ENCODE results near the gene TMEM63B.

TMEM63B gene

DNA sequence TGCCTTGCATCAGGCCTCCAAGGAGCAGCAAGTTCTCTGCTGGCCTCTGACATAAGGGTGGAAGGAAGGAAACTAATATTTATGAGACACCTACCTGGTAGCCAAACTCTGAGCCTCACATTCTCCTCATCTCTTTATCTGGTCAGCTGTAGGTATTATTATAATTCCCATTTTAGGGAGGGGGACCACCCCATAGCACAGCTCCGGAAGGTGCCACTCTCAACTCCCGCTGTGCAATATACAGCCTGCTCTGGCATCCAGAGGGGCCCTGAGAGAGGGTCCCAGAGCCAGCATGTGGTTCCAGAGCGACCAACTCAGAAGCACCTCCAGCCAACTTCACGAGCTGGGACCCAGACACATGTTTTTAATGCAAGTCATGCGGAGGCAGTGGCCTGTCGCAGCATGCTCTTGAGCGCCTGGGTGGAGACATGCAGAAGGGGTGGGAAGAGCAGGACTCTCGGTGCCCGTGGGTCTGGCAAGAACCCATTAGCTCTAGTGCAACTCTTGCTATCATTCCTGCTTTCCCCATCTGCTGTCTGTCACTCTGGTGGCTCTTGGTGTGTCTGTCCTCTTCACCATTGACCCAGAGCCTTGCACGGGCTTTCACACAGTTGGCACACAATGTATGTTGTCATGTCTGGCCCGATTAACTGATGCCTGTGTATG lies 74.4 kb downstream of the TMEM63B start:
- TF ChIP-seq, protein P1, sequence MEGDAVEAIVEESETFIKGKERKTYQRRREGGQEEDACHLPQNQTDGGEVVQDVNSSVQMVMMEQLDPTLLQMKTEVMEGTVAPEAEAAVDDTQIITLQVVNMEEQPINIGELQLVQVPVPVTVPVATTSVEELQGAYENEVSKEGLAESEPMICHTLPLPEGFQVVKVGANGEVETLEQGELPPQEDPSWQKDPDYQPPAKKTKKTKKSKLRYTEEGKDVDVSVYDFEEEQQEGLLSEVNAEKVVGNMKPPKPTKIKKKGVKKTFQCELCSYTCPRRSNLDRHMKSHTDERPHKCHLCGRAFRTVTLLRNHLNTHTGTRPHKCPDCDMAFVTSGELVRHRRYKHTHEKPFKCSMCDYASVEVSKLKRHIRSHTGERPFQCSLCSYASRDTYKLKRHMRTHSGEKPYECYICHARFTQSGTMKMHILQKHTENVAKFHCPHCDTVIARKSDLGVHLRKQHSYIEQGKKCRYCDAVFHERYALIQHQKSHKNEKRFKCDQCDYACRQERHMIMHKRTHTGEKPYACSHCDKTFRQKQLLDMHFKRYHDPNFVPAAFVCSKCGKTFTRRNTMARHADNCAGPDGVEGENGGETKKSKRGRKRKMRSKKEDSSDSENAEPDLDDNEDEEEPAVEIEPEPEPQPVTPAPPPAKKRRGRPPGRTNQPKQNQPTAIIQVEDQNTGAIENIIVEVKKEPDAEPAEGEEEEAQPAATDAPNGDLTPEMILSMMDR (IDR thresholded peaks at IDR 0.05) = no peak

GRCh38 chr6:44202332-44202971 lies 75.1 kb downstream of the TMEM63B start:
- TF ChIP-seq, protein P1 (IDR thresholded peaks at IDR 0.05) = no peak

DNA sequence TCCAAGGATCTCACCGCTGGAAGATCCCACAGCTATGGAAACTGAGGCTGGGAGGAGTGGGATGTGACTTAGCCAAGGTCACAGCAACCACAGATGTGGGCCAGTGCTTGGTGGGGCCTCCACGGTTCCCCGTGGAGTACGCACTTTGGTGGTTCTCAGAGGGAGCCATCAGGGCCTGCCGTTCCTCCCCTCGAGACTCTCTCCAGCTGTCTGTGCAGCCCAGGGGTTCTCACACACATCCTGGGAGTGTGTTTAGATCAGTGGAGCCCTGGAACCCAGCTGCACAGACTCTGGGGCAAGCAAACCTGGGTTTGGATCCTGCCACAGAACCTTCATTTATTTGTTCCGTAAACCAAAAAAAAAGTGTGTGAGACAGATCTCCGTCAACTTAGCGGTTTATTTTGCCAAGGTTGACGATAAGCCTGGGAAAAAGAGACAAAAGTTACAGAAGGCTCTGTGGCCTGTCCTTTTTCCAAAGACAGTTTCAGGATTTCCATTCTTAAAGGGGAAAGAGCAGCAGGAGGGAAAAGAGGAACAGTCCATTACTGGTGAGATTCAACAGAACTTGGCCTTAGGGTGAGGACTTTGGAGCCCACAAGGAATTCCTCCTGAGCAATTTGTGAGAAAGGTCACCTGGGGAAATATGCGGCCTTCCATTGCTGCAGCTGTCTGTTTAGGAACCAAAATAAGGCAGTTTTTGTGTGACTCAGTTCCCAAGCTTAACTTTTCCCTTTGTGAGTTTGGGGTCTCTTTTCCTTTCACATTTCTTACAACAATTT lies 75.8 kb downstream of the TMEM63B start:
- TF ChIP-seq, protein P1 (IDR thresholded peaks at IDR 0.05) = no peak

- TF ChIP-seq, protein P1 (IDR thresholded peaks at IDR 0.05) = no peak
Measured at GRCh38 chr6:44203955-44204354, 76.6 kb downstream of the TMEM63B start.

Data from LNCAP (cell line).